ENCODE results near the gene SPAG8.

The SPAG8 gene

GRCh38 chr9:35812025-35812602 is at the start of gene SPAG8:
SPAG8 (minus strand) TSS chr9:35812262; CDS start chr9:35812147, 115 bp downstream.
- peak; percentile 93 for DNase-seq

- DNase-seq: no peak
Measured at GRCh38 chr9:35861161-35861897, 49.3 kb upstream of the SPAG8 start.

- no peak for DNase-seq
Measured at GRCh38 chr9:35859990-35860339, 47.9 kb upstream of the SPAG8 start.

- no peak for DNase-seq
Measured at GRCh38 chr9:35859310-35859989, 47.4 kb upstream of the SPAG8 start.

GRCh38 chr9:35858458-35858857 is 46.4 kb upstream of the SPAG8 start:
- no peak for DNase-seq

GRCh38 chr9:35856882-35857281 is 44.8 kb upstream of the SPAG8 start:
- no peak for DNase-seq

GRCh38 chr9:35856206-35856605 is 44.1 kb upstream of the SPAG8 start:
- no peak for DNase-seq

GRCh38 chr9:35854091-35854762 is 42.2 kb upstream of the SPAG8 start:
- DNase-seq: no peak

GRCh38 chr9:35852876-35853865 is 41.1 kb upstream of the SPAG8 start:
- DNase-seq: no peak

GRCh38 chr9:35852267-35852815 is 40.3 kb upstream of the SPAG8 start:
- no peak for DNase-seq

- no peak for DNase-seq
Measured at GRCh38 chr9:35847792-35848572, 35.9 kb upstream of the SPAG8 start.

- DNase-seq: no peak
Measured at GRCh38 chr9:35845824-35846771, 34.0 kb upstream of the SPAG8 start.

- DNase-seq: peak; percentile 14
Measured at GRCh38 chr9:35844628-35845270, 32.7 kb upstream of the SPAG8 start.

- DNase-seq: no peak
Measured at GRCh38 chr9:35842795-35843194, 30.7 kb upstream of the SPAG8 start.

GRCh38 chr9:35842020-35842745 is 30.1 kb upstream of the SPAG8 start:
- DNase-seq: no peak

- DNase-seq: no peak
Measured at GRCh38 chr9:35841645-35841900, 29.5 kb upstream of the SPAG8 start.

- no peak for DNase-seq
Measured at GRCh38 chr9:35840881-35841644, 29.0 kb upstream of the SPAG8 start.

GRCh38 chr9:35839926-35840325 is 27.9 kb upstream of the SPAG8 start:
- no peak for DNase-seq

All from activated gamma-delta T cell treated with Interleukin-2 at 50 U/mL for 16 hours (primary cell).